HG03095 (cell line): ENCODE measurements around the gene OR6K2.
"Not testable (repeated sequence)": the region's sequence is repeated elsewhere in the genome, so short reads cannot be mapped to it uniquely, and the experiment has no call there.

Source experiments
- ATAC-seq: cut with Tn5 transposase; IDR thresholded peaks from one replicate; pipeline ENCODE4 v1.9.1; 2021; ENCODE audit warnings: moderate library complexity; ENCODE audit not compliant: unreplicated experiment

Gene OR6K2, protein sequence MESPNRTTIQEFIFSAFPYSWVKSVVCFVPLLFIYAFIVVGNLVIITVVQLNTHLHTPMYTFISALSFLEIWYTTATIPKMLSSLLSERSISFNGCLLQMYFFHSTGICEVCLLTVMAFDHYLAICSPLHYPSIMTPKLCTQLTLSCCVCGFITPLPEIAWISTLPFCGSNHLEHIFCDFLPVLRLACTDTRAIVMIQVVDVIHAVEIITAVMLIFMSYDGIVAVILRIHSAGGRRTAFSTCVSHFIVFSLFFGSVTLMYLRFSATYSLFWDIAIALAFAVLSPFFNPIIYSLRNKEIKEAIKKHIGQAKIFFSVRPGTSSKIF

GRCh38 chr1:158700552-158700951 lies at the start of gene OR6K2:
Gene OR6K2 (minus strand): TSS chr1:158700652. CDS start chr1:158700652, 0 bp downstream.
- ATAC-seq = no peak

- ATAC-seq = no peak
These were observed 35.4 kb upstream of the OR6K2 start for GRCh38 chr1:158735848-158736247.

DNA sequence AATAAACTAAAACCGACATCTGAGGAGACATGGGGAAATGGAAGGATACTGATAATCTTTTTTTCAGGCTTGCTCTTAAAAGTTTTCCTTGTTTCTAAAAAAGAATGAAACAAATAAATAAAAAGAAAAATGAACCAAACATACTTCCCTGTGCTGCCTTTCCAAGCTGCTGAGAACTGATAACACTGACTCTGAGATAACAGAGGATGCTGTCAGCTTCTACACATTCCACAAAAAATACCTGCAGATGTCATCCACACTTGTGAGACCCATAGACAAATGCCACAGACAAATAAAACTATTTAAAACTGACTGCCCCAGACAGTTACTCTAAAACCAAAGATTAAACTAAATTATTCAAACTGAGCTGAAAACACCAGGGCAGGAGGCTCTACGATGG lies 32.1 kb upstream of the OR6K2 start:
- no peak for ATAC-seq

GRCh38 chr1:158731707-158732106 lies 31.3 kb upstream of the OR6K2 start:
- no peak for ATAC-seq

GRCh38 chr1:158730453-158730852 lies 30.0 kb upstream of the OR6K2 start:
- ATAC-seq = no peak

DNA sequence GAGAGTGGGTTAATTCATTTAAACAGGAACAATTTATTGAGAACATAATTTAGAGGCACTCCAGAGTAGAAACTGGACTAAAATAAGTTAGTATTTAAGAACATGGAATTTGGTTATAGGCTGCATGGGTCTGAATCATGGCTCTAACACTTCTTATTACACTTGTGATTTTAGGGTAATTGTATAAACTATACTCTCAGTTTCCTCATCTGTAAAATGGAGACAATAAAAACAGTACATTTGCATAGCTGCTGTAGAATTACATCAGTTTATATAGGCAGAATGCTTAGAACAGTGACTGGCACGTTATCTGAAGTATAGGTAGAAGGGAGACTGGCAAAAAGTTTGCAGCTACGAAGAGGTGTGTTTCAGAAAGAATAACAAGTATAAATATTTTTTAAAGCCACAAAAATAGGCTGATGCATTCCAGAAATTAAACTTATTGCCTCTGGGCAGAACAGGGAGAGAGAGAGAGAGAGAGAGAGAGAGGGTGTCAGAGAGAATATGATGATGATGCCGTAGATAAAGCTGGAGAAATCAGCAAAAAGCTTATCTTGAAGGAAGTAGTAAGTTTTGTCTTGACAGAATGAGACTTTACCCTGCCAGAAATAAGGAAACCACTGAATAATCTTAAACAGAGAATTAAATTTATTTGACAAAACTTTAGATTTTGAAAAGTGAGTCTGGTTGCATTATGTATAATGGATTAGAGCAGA lies 28.2 kb upstream of the OR6K2 start:
- ATAC-seq = no peak

- no peak for ATAC-seq
These were observed 24.0 kb upstream of the OR6K2 start for GRCh38 chr1:158724442-158724841.

DNA sequence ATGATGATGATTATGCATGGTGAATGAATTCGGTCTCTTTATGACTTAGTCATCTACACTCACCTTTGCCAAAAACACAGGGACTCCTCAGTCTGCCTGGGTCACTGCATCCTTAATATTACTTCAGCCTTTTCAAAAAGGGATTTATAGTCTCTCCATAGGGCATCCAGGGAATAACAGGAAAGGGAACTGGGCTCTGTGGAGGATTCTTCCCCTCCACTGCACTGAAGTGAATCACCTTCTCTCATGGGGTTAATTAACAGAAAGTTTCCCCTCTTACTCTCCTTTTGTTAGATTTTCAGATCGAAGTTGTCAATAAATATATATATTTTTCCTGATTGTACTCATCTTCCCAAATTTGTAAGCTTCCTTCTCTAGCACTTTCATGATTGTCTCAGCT lies 20.2 kb upstream of the OR6K2 start, which contains the start of gene OR6K3:
TSS of gene OR6K3 (minus strand) at position 101 of the 400 bp plus-strand sequence. CDS start 2,605 bp downstream, outside the sequence.
- ATAC-seq = no peak

DNA sequence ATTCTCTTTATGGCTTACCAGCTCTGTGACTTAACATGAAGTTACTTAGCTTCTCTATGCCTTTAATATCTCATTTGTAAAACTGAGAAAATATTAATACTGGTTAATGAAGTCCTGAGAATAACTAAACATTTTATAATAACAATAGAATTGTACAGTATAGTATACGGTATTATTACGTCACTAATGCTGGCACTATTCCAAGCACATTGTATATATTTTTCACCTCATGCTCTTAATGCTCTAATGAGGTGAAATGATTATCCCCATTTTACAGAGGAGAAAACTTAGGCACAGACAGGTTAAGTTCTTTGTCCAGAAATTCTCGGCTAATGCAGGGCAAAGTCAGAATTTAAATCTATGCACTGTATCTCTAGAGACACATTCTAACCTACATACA lies 19.2 kb upstream of the OR6K2 start:
- no peak for ATAC-seq

- ATAC-seq = no peak
These were observed 16.9 kb upstream of the OR6K2 start for GRCh38 chr1:158717344-158717743.

- no peak for ATAC-seq
These were observed 15.9 kb upstream of the OR6K2 start for GRCh38 chr1:158716335-158716734.

- no peak for ATAC-seq
These were observed 14.3 kb upstream of the OR6K2 start for GRCh38 chr1:158714754-158715153.

DNA sequence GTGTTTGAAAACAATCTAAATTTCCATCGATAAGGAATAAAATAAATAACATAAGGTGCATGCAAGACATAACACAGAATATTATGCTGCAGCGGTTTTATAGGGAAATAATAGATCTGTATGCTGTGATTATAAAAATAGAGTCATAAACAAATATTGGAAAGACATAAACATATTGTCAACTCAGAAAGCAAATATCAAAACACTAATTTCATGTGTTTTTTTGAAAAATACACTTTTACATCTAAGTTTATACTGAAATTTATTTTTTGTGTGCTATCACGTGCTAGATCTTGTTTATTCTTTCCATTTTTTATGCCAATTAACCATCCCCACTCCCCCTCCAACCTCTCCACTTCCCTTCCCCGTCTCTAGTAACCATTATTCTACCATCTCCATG lies 10.6 kb upstream of the OR6K2 start:
- ATAC-seq = no peak

DNA sequence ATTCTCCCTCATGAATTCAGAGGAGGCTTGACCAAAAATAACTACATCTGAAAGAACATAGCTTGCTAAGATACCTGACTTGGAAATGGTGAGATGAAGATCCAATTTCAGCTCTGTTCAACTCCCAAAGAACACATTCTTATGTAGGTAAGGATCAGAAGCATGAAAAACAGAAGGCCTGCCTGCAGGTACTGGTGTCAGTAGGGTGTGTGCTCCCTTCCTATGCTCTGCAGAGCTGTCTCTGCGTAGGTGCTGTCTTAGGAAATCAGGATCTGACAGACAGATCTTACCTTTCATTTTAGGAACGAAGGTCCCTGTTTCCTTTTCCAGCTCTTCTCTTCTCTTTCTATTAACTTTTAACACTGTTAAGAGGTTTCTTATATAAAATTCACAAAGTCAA lies 5.6 kb upstream of the OR6K2 start:
- no peak for ATAC-seq

- ATAC-seq = no peak
These were observed 5.9 kb downstream of the OR6K2 start for GRCh38 chr1:158694596-158694995.

GRCh38 chr1:158692356-158692755 lies 8.1 kb downstream of the OR6K2 start:
- no peak for ATAC-seq

DNA sequence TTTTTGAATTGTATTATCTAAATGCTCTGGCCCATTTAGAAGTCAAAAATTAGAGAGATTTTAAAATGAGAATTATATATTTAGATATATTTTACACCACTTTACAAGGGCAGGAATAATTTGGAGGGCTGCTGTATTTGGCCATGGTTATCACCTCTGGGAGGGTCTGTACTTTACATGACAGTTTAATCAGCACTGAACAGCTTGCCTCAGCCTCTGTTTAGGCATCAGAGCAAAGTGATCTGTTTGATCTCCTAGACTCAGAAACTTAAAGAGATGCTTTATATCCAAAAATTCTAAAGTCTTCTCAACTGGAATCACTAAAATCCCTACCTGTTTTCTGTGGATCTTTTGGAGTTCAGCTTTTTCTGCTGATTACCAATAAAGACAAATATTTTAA lies 8.5 kb downstream of the OR6K2 start:
- no peak for ATAC-seq

- ATAC-seq = not testable (repeated sequence)
These were observed 9.3 kb downstream of the OR6K2 start for GRCh38 chr1:158691149-158691548.

DNA sequence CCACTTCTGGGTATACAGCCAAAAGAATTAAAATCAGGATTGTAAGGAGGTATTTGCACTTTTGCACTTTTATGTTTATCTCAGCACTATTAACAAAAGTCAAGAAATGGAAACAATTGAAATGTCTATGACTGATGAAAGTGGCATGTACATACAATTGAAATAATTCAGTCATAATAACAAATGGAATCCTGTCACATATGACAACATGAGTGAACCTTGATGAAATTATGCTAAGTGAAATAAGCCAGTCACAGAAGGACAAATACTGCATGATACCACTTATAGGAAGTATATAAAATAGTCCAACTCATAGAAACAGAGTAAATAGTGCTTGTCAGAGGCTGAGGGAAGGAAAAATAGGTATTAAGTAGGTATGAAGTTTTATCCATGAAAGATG lies 10.6 kb downstream of the OR6K2 start:
- no peak for ATAC-seq

DNA sequence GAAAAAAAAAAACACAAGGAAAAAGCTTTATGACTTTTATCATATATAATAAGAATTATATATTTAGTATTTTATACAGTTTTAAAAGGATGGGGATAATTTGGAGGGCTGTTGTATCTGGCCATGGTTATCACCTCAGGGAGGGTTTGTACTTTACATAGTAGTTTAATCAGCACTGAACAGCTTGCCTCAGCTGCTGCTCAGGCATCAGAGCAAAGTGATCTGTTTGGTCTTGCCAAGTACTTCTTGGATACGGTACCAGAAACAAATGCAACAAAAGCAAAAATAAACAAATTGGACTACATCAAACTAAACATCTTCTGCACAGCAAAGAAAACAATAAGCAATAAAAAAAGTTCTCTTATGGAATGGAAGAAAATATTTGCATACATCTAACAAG lies 11.3 kb downstream of the OR6K2 start:
- no peak for ATAC-seq

GRCh38 chr1:158688343-158688742 lies 12.1 kb downstream of the OR6K2 start:
- ATAC-seq = not testable (repeated sequence)

GRCh38 chr1:158687037-158687436 lies 13.4 kb downstream of the OR6K2 start:
- ATAC-seq = no peak
